Transverse colon (tissue), 4 donors: ENCODE data around the gene CPA2.

Experiments used
- CTCF ChIP-seq, 5 experiments: fragments of 200-600 bp in 3 of 5; fragments of 450-650 bp in 2 of 5; sonication (generic) in 3 of 5; IDR thresholded peaks; 1 replicate in 2 of 5; 2 replicates in 3 of 5; pipeline ENCODE4 v1.5.1; 2016 to 2017; ENCODE audit warnings: antibody characterized with exemption in 5 of 5, inconsistent platforms in 3 of 5, mild to moderate bottlenecking in 2 of 5, moderate library complexity in 1 of 5
- POLR2AphosphoS5 ChIP-seq, 3 donors: sonication (generic); formaldehyde crosslinking; IDR thresholded peaks; one replicate each; pipeline ENCODE4 v1.6.1; 2016; ENCODE audit warnings: antibody characterized with exemption in 3 of 3

- TF ChIP-seq CTCF (IDR thresholded peaks at IDR 0.05), result no peak
- no peak for TF ChIP-seq POLR2AphosphoS5 (IDR thresholded peaks at IDR 0.05)
These were observed 57.8 kb downstream of the CPA2 start for GRCh38 chr7:130324306-130324943.
